Cardiac fibroblast (primary cell): ENCODE data around the gene DHRS13.
A peak's percentile ranks its signal among the peaks of the same experiment; 100 is the strongest.

Experiments used
- DNase-seq, 2 donors: peaks; one replicate each; pipeline versions ENCODE4 v3.0.0 to v3.0.0-alpha.2; 2010; ENCODE audit warnings: low read depth in 2 of 2
- H3K4me3 ChIP-seq, 2 donors: replicated peaks in 1 of 2; 1 replicate in 1 of 2; 2 replicates in 1 of 2; pipeline ENCODE4 v1.5.1; 2011; ENCODE audit warnings: low read depth in 2 of 2, low read length in 2 of 2, mild to moderate bottlenecking in 2 of 2, moderate library complexity in 1 of 2
- TF ChIP-seq, protein P1 (sequence below): IDR thresholded peaks from one replicate; pipeline ENCODE4 v1.5.1; 2011; ENCODE audit warnings: low read depth, mild to moderate bottlenecking, low read length, inconsistent platforms

The DHRS13 gene

DNA sequence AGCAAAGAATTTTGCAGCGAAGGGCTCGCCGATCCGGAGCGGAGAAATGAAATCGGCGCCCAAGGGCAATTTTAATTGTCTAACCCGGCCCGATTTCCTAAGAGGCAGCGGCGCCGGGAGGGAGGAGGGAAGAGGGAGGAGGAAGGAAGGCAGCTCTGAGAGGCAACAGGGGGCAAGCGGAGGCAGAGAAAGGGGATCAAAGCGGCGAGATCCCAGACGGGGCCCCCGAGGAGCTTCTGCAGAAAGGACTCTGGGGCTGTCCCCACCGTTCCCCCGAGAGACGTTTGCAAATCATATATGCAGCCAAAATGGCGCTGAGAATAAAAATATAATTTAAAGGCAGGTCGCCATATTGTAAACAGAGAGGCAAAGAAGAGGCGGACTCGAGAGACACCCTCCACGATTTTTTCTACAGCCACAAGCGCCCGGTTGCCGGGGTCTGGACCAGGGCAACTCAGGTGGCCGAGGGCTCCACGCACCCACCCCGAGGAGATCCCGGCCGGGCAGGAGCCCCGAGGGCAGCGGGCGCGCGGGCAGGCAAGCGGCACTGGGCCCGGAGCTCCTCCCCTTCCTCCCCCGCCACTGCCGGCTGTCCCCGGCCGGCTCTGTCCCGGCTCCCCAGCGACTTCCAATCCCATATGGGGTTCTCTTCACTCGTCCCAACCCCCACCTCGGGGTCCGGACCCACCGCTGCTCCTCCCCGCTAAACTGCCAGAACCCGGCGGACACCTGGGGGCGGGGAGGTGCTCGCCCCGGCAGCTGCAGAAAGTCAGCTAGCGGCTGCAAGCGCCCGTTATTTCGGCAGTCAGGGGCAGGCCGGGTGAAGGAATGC lies 46.5 kb upstream of the DHRS13 start:
- TF ChIP-seq, protein P1, sequence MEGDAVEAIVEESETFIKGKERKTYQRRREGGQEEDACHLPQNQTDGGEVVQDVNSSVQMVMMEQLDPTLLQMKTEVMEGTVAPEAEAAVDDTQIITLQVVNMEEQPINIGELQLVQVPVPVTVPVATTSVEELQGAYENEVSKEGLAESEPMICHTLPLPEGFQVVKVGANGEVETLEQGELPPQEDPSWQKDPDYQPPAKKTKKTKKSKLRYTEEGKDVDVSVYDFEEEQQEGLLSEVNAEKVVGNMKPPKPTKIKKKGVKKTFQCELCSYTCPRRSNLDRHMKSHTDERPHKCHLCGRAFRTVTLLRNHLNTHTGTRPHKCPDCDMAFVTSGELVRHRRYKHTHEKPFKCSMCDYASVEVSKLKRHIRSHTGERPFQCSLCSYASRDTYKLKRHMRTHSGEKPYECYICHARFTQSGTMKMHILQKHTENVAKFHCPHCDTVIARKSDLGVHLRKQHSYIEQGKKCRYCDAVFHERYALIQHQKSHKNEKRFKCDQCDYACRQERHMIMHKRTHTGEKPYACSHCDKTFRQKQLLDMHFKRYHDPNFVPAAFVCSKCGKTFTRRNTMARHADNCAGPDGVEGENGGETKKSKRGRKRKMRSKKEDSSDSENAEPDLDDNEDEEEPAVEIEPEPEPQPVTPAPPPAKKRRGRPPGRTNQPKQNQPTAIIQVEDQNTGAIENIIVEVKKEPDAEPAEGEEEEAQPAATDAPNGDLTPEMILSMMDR = no peak
- peak overlapping the region; percentile 85 to 95 for H3K4me3 ChIP-seq
- peak; percentile 48 to 64 for DNase-seq

DNA sequence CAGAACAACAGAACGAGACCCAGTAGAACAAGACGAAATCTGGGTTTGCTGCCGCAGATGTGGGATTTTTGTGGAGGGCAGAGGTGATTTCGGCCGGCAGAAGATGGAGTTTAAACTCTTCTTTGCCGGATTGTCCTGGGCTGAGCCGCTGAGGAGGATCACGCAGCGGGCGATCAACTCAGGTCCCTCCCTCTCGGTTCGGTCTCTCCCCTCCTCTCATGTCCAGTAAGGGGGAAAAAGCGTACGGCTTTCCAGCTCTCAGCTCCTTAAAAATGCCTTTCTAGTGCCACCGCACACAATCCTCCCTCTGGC lies 46.0 kb upstream of the DHRS13 start:
- TF ChIP-seq, protein P1 = no peak
- no peak for DNase-seq

GRCh38 chr17:28948342-28948741 lies 45.5 kb upstream of the DHRS13 start:
- no peak for DNase-seq
- TF ChIP-seq, protein P1 = no peak
- peak overlapping the region; percentile 85 to 95 for H3K4me3 ChIP-seq

More for the DNA sequence above, 46.0 kb upstream of the DHRS13 start:
- H3K4me3 ChIP-seq = peak overlapping the region; percentile 85 to 95

DNA sequence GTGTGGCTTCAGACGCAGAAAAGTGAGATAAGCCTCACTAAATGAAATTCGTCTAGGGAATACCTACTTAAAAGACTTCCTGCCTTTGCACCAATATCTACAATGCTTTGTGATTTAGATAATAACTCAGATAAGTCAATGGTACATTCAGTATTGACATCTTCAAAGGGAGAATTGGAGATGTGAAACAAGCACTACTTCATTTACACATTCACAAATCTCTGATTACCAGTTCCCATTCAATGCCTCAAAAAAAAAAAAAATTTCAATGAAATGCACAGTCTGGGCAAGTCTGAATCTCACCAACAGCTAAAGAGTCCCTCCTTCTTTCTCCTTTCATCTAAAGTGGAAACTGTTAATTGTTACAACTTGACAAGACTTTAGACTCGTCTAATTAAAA lies 44.8 kb upstream of the DHRS13 start:
- TF ChIP-seq, protein P1 = no peak
- H3K4me3 ChIP-seq = no peak overlapping the region
- DNase-seq = no peak

DNA sequence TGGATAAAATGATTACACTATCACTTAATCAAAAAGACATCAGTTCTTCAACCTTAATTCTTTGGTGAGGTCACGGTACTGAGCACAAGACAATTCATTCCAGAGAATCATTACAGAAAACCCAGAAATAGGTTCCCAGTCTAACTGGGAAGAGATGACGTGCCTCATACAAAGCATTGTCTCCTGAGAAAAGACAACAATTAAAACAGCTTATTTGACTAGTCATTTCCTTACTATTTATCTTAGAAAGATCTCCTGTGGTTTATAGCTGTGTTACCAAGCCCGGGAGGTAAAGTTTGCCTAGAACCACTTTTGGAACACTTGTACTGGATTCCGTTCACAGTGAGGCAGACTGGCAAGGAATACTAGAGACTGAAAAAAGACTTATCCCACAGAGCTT lies 43.4 kb upstream of the DHRS13 start:
- peak; percentile 58 to 93 for DNase-seq
- TF ChIP-seq, protein P1 = no peak
- no peak overlapping the region for H3K4me3 ChIP-seq

- DNase-seq = peak; percentile 33 to 63
- TF ChIP-seq, protein P1 = no peak
- no peak overlapping the region for H3K4me3 ChIP-seq
Measured at GRCh38 chr17:28944862-28945741, 42.2 kb upstream of the DHRS13 start.
